Measurements from ENCODE around the gene VWA7. TPM values are rescaled to one million over a fixed set of nuclear protein-coding genes. Genes with fewer than 3 reads are reported as not detected.
A peak's percentile ranks its signal among the peaks of the same experiment; 100 is the strongest.

VWA7 gene
- polyA plus RNA-seq, 1 of the 3 experiments (the other 2 are of a cell fraction): 0.56 TPM

GRCh38 chr6:31734821-31735406 is 42.2 kb downstream of the VWA7 start:
- Histone ChIP-seq H3K4me3 (ENCODE audit: low read depth in 2 of 2, low read length in 1 of 2) (peak overlapping the region; percentile 85 to 86), H3K27me3 (ENCODE audit: insufficient read depth) (no peaks in the 10 kb centered on the region), H4K20me1 (ENCODE audit: insufficient read depth) (peaks cover 21% of the 10 kb centered on the region), H3K79me2 (ENCODE audit: insufficient read depth) (peaks cover 62% of the 10 kb centered on the region), H3K27ac (ENCODE audit: low read depth in 2 of 2, low read length in 1 of 2) (peak overlapping the region; percentile 88 to 90), H2AFZ (ENCODE audit: low read depth) (no peak overlapping the region), H3F3A (replicated peaks; ENCODE audit: insufficient read depth) (peaks cover 60% of the 10 kb centered on the region), H3K9me2 (no peaks in the 10 kb centered on the region), H3K4me2 (peak overlapping the region; percentile 99), H3K4me1 (ENCODE audit: control insufficient read depth in 1 of 2, insufficient read depth in 2 of 2, low read depth in 1 of 2, low read length in 1 of 2) (peaks cover 29 to 38% of the 10 kb centered on the region in 2 experiments; a peak in 3 of 4 replicates), H3K9me3 (no peaks in the 10 kb centered on the region), H3K9ac (peak overlapping the region; percentile 97), H3K36me3 (replicated peaks in 1 of 2; ENCODE audit: control insufficient read depth in 1 of 2, insufficient read depth in 2 of 2, low read length in 1 of 2) (peaks cover 26 to 39% of the 10 kb centered on the region in 2 experiments)
- CTCF ChIA-PET: interaction anchor here (1.0 to 5.5 kb wide), 5 partner anchors 31 to 96 kb away, joined by 3 to 23 read pairs (median 5); partner anchors contain the start of gene VARS1
- DNase-seq: no peak
- 2% methylated on average over 18 of the region's 18 CpGs for WGBS (ENCODE audit: low lambda C conversion rate)
- POLR2A ChIA-PET: interaction anchor here (1.3 to 1.5 kb wide), 3 partner anchors 32 to 100 kb away, joined by 4 to 6 read pairs (median 4); partner anchors contain the start of genes ABHD16A, HSPA1A and HSPA1L
- TF ChIP-seq USF1 (IDR thresholded peaks at IDR 0.05; ENCODE audit: borderline replicate concordance, low read depth): no peak
- no peak for TF ChIP-seq RFX5 (IDR thresholded peaks at IDR 0.05; ENCODE audit: low read length)
- no peak for TF ChIP-seq NRF1 (IDR thresholded peaks at IDR 0.05; ENCODE audit: low read depth, low read length)
- no peak for TF ChIP-seq SMC3 (IDR thresholded peaks at IDR 0.05; ENCODE audit: low read depth, low read length)
- TF ChIP-seq TAF1 (IDR thresholded peaks at IDR 0.05; ENCODE audit: borderline replicate concordance, low read depth, low read length): 0 out of 2 replicates have a peak, but pooled peaks have one; percentile 4
- peak; percentile 58 for TF ChIP-seq GABPA (IDR thresholded peaks at IDR 0.05; ENCODE audit: low read depth)
- TF ChIP-seq POLR2AphosphoS5 (IDR thresholded peaks at IDR 0.05; ENCODE audit: low read depth, low read length): peak; percentile 31; the same call in 1 of the 2 replicates
- TF ChIP-seq MXI1 (IDR thresholded peaks at IDR 0.05; ENCODE audit: low read depth, low read length): no peak
- TF ChIP-seq MAX (IDR thresholded peaks at IDR 0.05; ENCODE audit: low read depth): peak; percentile 82; the same call in 1 of the 2 replicates
- no peak for TF ChIP-seq TEAD4 (IDR thresholded peaks at IDR 0.05; ENCODE audit: borderline replicate concordance, insufficient read depth)
- TF ChIP-seq MEF2A (IDR thresholded peaks at IDR 0.05; ENCODE audit: borderline replicate concordance, low read depth): no peak
- TF ChIP-seq JUND (IDR thresholded peaks at IDR 0.05): peak; percentile 79; the same call in 1 of the 2 replicates
- TF ChIP-seq REST (IDR thresholded peaks at IDR 0.05; ENCODE audit: low read depth, low read length): no peak
- 0 out of 2 replicates have a peak, but pooled peaks have one; percentile 69 for TF ChIP-seq YY1 (IDR thresholded peaks at IDR 0.05; ENCODE audit: low read depth)
- TF ChIP-seq ELF1 (IDR thresholded peaks at IDR 0.05): no peak
- TF ChIP-seq SIN3A (IDR thresholded peaks at IDR 0.05; ENCODE audit: borderline replicate concordance, low read depth, low read length): no peak
- no peak for TF ChIP-seq IRF3 (IDR thresholded peaks at IDR 0.05; ENCODE audit: low read depth, low read length)
- no peak for TF ChIP-seq FOXM1 (IDR thresholded peaks at IDR 0.05; ENCODE audit: low read depth)
- TF ChIP-seq TCF12 (IDR thresholded peaks at IDR 0.05): peak; percentile 21; the same call in 1 of the 2 replicates
- peak; percentile 86 for TF ChIP-seq FOSL2 (IDR thresholded peaks at IDR 0.05; ENCODE audit: borderline replicate concordance, low read depth)
- TF ChIP-seq GATA2 (CRISPR knock-in tag; IDR thresholded peaks at IDR 0.05): no peak
- no peak for TF ChIP-seq RXRA (IDR thresholded peaks at IDR 0.05; ENCODE audit: borderline replicate concordance, low read depth)
- peak; percentile 20 for TF ChIP-seq CHD2 (IDR thresholded peaks at IDR 0.05; ENCODE audit: low read length, partially characterized antibody)
- no peak for TF ChIP-seq FOXJ3 (CRISPR knock-in tag; IDR thresholded peaks at IDR 0.05)
- TF ChIP-seq ZBTB33 (IDR thresholded peaks at IDR 0.05; ENCODE audit: borderline replicate concordance, low read depth): no peak
- TF ChIP-seq USF2 (IDR thresholded peaks at IDR 0.05; ENCODE audit: borderline replicate concordance, low read depth, low read length): no peak

All from SK-N-SH (cell line).